ENCODE results near the gene ZNF662.

The ZNF662 gene

GRCh38 chr3:42936157-42936981, 30.4 kb downstream of the ZNF662 start:
- Histone ChIP-seq H3K27ac (ENCODE audit: low read length) (no peak overlapping the region), H3K9me3 (ENCODE audit: control insufficient read depth, insufficient read depth, low read length) (no peaks in the 10 kb centered on the region), H3K27me3 (ENCODE audit: control insufficient read depth, insufficient read depth, low read length) (no peaks in the 10 kb centered on the region), H3K4me3 (ENCODE audit: low read length) (no peak overlapping the region), H3K4me1 (ENCODE audit: control insufficient read depth, insufficient read depth, low read length) (no peaks in the 10 kb centered on the region), H3K36me3 (ENCODE audit: control insufficient read depth, insufficient read depth, low read length) (no peaks in the 10 kb centered on the region)
- no CpG with 5 or more reads among the region's 43 CpGs for WGBS (ENCODE audit: insufficient coverage, insufficient read length)
- DNase-seq (ENCODE audit: low read depth, low spot score) = no peak

DNA sequence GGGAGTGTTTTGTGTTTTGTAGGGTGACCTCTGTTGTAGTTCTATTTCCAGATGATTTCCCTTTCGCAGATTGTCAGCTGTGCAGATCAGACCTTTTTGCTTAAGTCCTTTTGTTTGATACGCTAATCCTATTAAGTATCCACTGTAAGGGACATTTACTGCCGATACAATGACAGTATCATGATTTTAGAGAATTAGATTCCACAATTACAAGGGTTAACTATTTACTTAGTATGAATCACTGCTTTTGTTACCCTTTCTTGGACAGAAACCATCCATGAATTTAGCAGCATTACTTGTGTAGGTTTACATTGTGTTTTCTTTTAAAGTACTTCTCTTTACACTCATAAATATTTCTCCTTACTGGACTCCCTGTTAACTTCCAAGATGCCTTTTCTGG, 31.4 kb downstream of the ZNF662 start:
- Histone ChIP-seq H3K4me3 (ENCODE audit: low read length) (no peak overlapping the region), H3K4me1 (ENCODE audit: control insufficient read depth, insufficient read depth, low read length) (no peaks in the 10 kb centered on the region), H3K9me3 (ENCODE audit: control insufficient read depth, insufficient read depth, low read length) (no peaks in the 10 kb centered on the region), H3K36me3 (ENCODE audit: control insufficient read depth, insufficient read depth, low read length) (no peaks in the 10 kb centered on the region), H3K27me3 (ENCODE audit: control insufficient read depth, insufficient read depth, low read length) (no peaks in the 10 kb centered on the region), H3K27ac (ENCODE audit: low read length) (no peak overlapping the region)
- WGBS (ENCODE audit: insufficient coverage, insufficient read length) = no CpG with 5 or more reads among the region's 3 CpGs
- no peak for DNase-seq (ENCODE audit: low read depth, low spot score)

DNA sequence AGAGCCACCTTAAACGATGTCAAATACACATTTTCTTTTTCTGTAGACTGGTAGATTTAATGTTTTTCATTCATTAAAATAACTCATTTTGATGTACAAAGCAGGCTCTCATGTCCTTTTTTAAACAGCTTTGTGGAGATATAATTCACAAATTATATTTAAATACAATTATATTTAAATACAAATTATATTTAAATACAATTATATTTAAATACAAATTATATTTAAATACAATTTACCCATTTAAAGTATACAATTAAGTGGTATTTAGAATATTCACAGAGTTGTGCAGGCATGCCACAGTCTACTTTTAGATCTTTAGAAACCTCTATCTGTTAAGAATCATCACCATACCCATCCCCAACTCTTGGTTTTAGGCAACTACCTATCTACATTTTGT, 36.8 kb downstream of the ZNF662 start:
- Histone ChIP-seq H3K27me3 (ENCODE audit: control insufficient read depth, insufficient read depth, low read length) (no peaks in the 10 kb centered on the region), H3K9me3 (ENCODE audit: control insufficient read depth, insufficient read depth, low read length) (no peaks in the 10 kb centered on the region), H3K36me3 (ENCODE audit: control insufficient read depth, insufficient read depth, low read length) (no peaks in the 10 kb centered on the region), H3K4me3 (ENCODE audit: low read length) (no peak overlapping the region), H3K27ac (ENCODE audit: low read length) (no peak overlapping the region), H3K4me1 (ENCODE audit: control insufficient read depth, insufficient read depth, low read length) (no peaks in the 10 kb centered on the region)
- WGBS (ENCODE audit: insufficient coverage, insufficient read length) = no CpG with 5 or more reads among the region's 1 CpG
- no peak for DNase-seq (ENCODE audit: low read depth, low spot score)

DNA sequence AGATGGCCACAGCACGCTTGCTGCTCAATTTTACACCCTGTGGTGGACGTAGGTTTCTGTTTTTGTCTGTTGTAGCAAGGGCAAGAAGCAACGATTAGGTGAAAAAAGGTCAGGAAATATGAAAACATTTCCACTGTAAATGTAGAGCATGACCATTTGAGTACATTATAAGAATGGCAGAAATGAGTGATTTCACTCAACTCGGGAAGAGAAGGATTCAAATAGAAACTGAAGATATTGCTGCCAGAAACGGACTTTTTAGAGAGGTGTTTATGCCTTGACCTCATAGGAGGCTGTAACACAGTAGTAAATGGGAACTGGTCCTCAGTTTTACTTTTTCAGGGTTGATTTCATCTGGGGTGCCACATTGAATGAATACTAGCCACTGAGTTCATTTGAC, 40.1 kb downstream of the ZNF662 start:
- Histone ChIP-seq H3K36me3 (ENCODE audit: control insufficient read depth, insufficient read depth, low read length) (no peaks in the 10 kb centered on the region), H3K9me3 (ENCODE audit: control insufficient read depth, insufficient read depth, low read length) (no peaks in the 10 kb centered on the region), H3K4me3 (ENCODE audit: low read length) (no peak overlapping the region), H3K27ac (ENCODE audit: low read length) (no peak overlapping the region), H3K4me1 (ENCODE audit: control insufficient read depth, insufficient read depth, low read length) (no peaks in the 10 kb centered on the region), H3K27me3 (ENCODE audit: control insufficient read depth, insufficient read depth, low read length) (no peaks in the 10 kb centered on the region)
- no peak for DNase-seq (ENCODE audit: low read depth, low spot score)
- WGBS (ENCODE audit: insufficient coverage, insufficient read length) = no CpG with 5 or more reads among the region's 5 CpGs

DNA sequence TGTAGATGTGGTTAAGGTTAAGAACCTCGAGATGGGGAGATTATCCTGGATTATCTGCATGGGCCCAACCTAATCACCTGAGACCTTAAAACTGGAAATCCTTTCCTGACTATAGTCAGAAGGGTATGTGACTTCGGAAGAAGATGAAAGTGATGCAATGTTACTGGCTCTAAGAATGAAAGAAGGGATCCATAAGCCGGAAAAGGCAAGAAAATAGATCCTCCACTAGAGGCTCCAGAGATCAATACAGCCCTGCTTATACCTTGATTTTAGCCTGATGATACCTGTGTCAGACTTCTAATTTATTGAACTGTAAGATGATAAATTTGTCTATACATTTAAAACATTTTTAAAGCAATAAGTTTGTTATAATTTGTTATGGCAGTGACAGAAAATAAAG, 51.6 kb downstream of the ZNF662 start:
- WGBS (ENCODE audit: insufficient coverage, insufficient read length) = no CpG with 5 or more reads among the region's 3 CpGs
- Histone ChIP-seq H3K36me3 (ENCODE audit: control insufficient read depth, insufficient read depth, low read length) (no peaks in the 10 kb centered on the region), H3K4me1 (ENCODE audit: control insufficient read depth, insufficient read depth, low read length) (no peaks in the 10 kb centered on the region), H3K9me3 (ENCODE audit: control insufficient read depth, insufficient read depth, low read length) (no peaks in the 10 kb centered on the region), H3K27ac (ENCODE audit: low read length) (no peak overlapping the region), H3K4me3 (ENCODE audit: low read length) (no peak overlapping the region), H3K27me3 (ENCODE audit: control insufficient read depth, insufficient read depth, low read length) (no peaks in the 10 kb centered on the region; the same call in 1 of the 2 replicates)
- DNase-seq (ENCODE audit: low read depth, low spot score) = no peak

- Histone ChIP-seq H3K9me3 (ENCODE audit: control insufficient read depth, insufficient read depth, low read length) (no peaks in the 10 kb centered on the region), H3K4me3 (ENCODE audit: low read length) (no peak overlapping the region), H3K27ac (ENCODE audit: low read length) (no peak overlapping the region), H3K36me3 (ENCODE audit: control insufficient read depth, insufficient read depth, low read length) (no peaks in the 10 kb centered on the region), H3K27me3 (ENCODE audit: control insufficient read depth, insufficient read depth, low read length) (no peaks in the 10 kb centered on the region; the same call in 1 of the 2 replicates), H3K4me1 (ENCODE audit: control insufficient read depth, insufficient read depth, low read length) (no peaks in the 10 kb centered on the region)
- WGBS (ENCODE audit: insufficient coverage, insufficient read length) = no CpG with 5 or more reads among the region's 5 CpGs
- no peak for DNase-seq (ENCODE audit: low read depth, low spot score)
Measured at GRCh38 chr3:42960282-42960681, 54.3 kb downstream of the ZNF662 start.

DNA sequence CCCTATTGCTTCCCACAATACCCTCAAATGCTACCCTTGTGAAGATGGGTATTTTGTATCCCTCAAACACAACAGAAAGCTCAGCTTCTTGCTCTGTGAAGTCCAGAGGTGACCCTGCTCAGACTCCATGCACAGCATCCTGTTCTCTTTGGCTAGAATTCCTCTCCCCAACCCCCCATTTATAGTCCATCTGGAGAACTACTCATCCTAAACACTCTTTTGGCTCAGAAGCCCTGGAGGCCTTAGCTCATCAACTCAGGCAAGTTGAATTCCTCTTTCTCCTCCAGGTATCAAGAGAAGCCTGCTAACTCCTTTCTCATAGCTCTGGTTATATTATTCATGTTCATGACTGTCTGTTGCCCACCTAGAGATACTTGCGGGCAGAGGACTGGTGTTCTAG, 54.8 kb downstream of the ZNF662 start:
- Histone ChIP-seq H3K9me3 (ENCODE audit: control insufficient read depth, insufficient read depth, low read length) (no peaks in the 10 kb centered on the region), H3K4me3 (ENCODE audit: low read length) (no peak overlapping the region), H3K27ac (ENCODE audit: low read length) (no peak overlapping the region), H3K27me3 (ENCODE audit: control insufficient read depth, insufficient read depth, low read length) (no peaks in the 10 kb centered on the region; the same call in 1 of the 2 replicates), H3K36me3 (ENCODE audit: control insufficient read depth, insufficient read depth, low read length) (no peaks in the 10 kb centered on the region), H3K4me1 (ENCODE audit: control insufficient read depth, insufficient read depth, low read length) (no peaks in the 10 kb centered on the region)
- no CpG with 5 or more reads among the region's 1 CpG for WGBS (ENCODE audit: insufficient coverage, insufficient read length)
- DNase-seq (ENCODE audit: low read depth, low spot score) = no peak

- no peak for DNase-seq (ENCODE audit: low read depth, low spot score)
Measured at GRCh38 chr3:42961633-42962032, 55.7 kb downstream of the ZNF662 start.

GRCh38 chr3:42963269-42963668, 57.3 kb downstream of the ZNF662 start:
- Histone ChIP-seq H3K27ac (ENCODE audit: low read length) (no peak overlapping the region), H3K4me1 (ENCODE audit: control insufficient read depth, insufficient read depth, low read length) (no peaks in the 10 kb centered on the region), H3K4me3 (ENCODE audit: low read length) (no peak overlapping the region), H3K27me3 (ENCODE audit: control insufficient read depth, insufficient read depth, low read length) (no peaks in the 10 kb centered on the region; the same call in 1 of the 2 replicates), H3K9me3 (ENCODE audit: control insufficient read depth, insufficient read depth, low read length) (no peaks in the 10 kb centered on the region), H3K36me3 (ENCODE audit: control insufficient read depth, insufficient read depth, low read length) (no peaks in the 10 kb centered on the region)
- DNase-seq (ENCODE audit: low read depth, low spot score) = no peak
- no CpG with 5 or more reads among the region's 2 CpGs for WGBS (ENCODE audit: insufficient coverage, insufficient read length)

More at GRCh38 chr3:42961633-42962032, 55.7 kb downstream of the ZNF662 start:
- Histone ChIP-seq H3K27me3 (ENCODE audit: control insufficient read depth, insufficient read depth, low read length) (no peaks in the 10 kb centered on the region; the same call in 1 of the 2 replicates), H3K4me1 (ENCODE audit: control insufficient read depth, insufficient read depth, low read length) (no peaks in the 10 kb centered on the region), H3K27ac (ENCODE audit: low read length) (no peak overlapping the region), H3K9me3 (ENCODE audit: control insufficient read depth, insufficient read depth, low read length) (no peaks in the 10 kb centered on the region), H3K4me3 (ENCODE audit: low read length) (no peak overlapping the region), H3K36me3 (ENCODE audit: control insufficient read depth, insufficient read depth, low read length) (no peaks in the 10 kb centered on the region)
- no CpG with 5 or more reads among the region's 4 CpGs for WGBS (ENCODE audit: insufficient coverage, insufficient read length)

GRCh38 chr3:42964266-42964665, 58.3 kb downstream of the ZNF662 start:
- Histone ChIP-seq H3K36me3 (ENCODE audit: control insufficient read depth, insufficient read depth, low read length) (no peaks in the 10 kb centered on the region), H3K27me3 (ENCODE audit: control insufficient read depth, insufficient read depth, low read length) (no peaks in the 10 kb centered on the region; the same call in 1 of the 2 replicates), H3K4me1 (ENCODE audit: control insufficient read depth, insufficient read depth, low read length) (no peaks in the 10 kb centered on the region), H3K27ac (ENCODE audit: low read length) (no peak overlapping the region), H3K9me3 (ENCODE audit: control insufficient read depth, insufficient read depth, low read length) (no peaks in the 10 kb centered on the region), H3K4me3 (ENCODE audit: low read length) (no peak overlapping the region)
- WGBS (ENCODE audit: insufficient coverage, insufficient read length) = no CpG with 5 or more reads among the region's 4 CpGs
- no peak for DNase-seq (ENCODE audit: low read depth, low spot score)
